OCI-LY3 (cell line): ENCODE measurements around the gene GRIK2.

Source experiments
- H2AFZ ChIP-seq: fragments of 200-600, 300-600 bp; shearing (Covaris generic); 2 replicates; pipeline ENCODE4 v1.6.0; 2014; ENCODE audit warnings: antibody characterized with exemption, low read depth, low read length
- H3K27ac ChIP-seq: fragments of 200-600, 300-600 bp; sonication (generic); 2 replicates; pipeline ENCODE4 v1.5.1; 2014; ENCODE audit warnings: mild to moderate bottlenecking, low read length, moderate library complexity, mixed read lengths
- H3K27me3 ChIP-seq: fragments of 200-600, 300-600 bp; sonication (generic); 2 replicates; pipeline ENCODE4 v1.6.1; 2014; ENCODE audit warnings: low read depth, low read length, mixed read lengths
- H3K36me3 ChIP-seq: fragments of 200-600, 300-600 bp; sonication (generic); replicated peaks from 2 replicates; pipeline ENCODE3; 2014; ENCODE audit warnings: low read depth, low read length, mixed read lengths
- H3K4me1 ChIP-seq: fragments of 300-600, 200-600 bp; sonication (generic); 2 replicates; pipeline ENCODE4 v1.6.1; 2014; ENCODE audit warnings: low read length, mixed read lengths
- H3K4me2 ChIP-seq: fragments of 200-600, 300-600 bp; sonication (generic); 2 replicates; pipeline ENCODE4 v1.6.1; 2014; ENCODE audit warnings: low read length, mixed read lengths
- H3K4me3 ChIP-seq: fragments of 300-600, 200-600 bp; sonication (generic); 2 replicates; pipeline ENCODE4 v1.5.1; 2014; ENCODE audit warnings: antibody characterized with exemption, mild to moderate bottlenecking, low read length, moderate library complexity
- H3K79me2 ChIP-seq: fragments of 300-600, 200-600 bp; shearing (Covaris generic); 2 replicates; pipeline ENCODE4 v1.6.1; 2014; ENCODE audit warnings: mild to moderate bottlenecking, low read length, mixed read lengths
- H3K9ac ChIP-seq: fragments of 300-600, 200-600 bp; shearing (Covaris generic); 2 replicates; pipeline ENCODE4 v1.6.0; 2014; ENCODE audit warnings: mild to moderate bottlenecking, low read length, moderate library complexity
- H3K9me3 ChIP-seq: fragments of 200-600, 300-600 bp; shearing (Covaris generic); 2 replicates; pipeline ENCODE4 v1.6.1; 2014; ENCODE audit warnings: low read length, mixed read lengths; ENCODE audit not compliant: insufficient read depth
- H4K20me1 ChIP-seq: fragments of 200-600, 300-600 bp; sonication (generic); 2 replicates; pipeline ENCODE4 v1.6.1; 2016; ENCODE audit warnings: low read length, mixed read lengths; ENCODE audit not compliant: insufficient read depth
- EZH2phosphoT487 ChIP-seq: fragments of 200-600 bp; shearing (Covaris generic); IDR thresholded peaks from 2 replicates; pipeline ENCODE4 v1.6.1; 2018; ENCODE audit warnings: antibody characterized with exemption, mixed run types, low read depth
- TF ChIP-seq, protein P1 (sequence below): fragments of 200-600, 300-600 bp; sonication (generic); IDR thresholded peaks from 2 replicates; pipeline ENCODE4 v1.5.1; 2014; ENCODE audit warnings: antibody characterized with exemption, low read length, low read depth

Gene GRIK2

DNA sequence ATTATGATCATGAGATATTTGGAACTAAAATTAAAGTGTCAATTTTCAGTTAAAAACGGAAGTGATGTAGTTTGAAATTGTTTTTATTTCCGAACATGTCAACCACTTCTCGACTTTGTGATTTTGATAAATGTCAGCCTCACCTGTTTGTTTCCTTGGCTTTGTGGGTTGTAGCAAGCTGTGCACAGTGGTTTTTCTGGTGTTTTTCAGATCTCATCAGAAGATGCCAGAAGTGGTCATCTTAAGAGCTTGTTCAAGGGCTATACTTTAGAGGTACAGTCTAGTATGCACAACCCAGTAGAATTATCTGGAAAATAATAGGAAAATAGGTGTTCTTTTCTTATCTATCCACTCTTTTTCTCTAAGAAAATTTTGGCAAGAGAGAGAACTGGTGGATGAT lies 134.0 kb downstream of the GRIK2 start:
- no peak overlapping the region for H2AFZ ChIP-seq
- H3K27ac ChIP-seq: no peak overlapping the region
- H3K4me3 ChIP-seq: no peak overlapping the region
- no peaks in the 10 kb centered on the region for H3K79me2 ChIP-seq
- H3K9me3 ChIP-seq: no peaks in the 10 kb centered on the region
- H4K20me1 ChIP-seq: no peaks in the 10 kb centered on the region
- no peaks in the 10 kb centered on the region for H3K4me1 ChIP-seq
- TF ChIP-seq EZH2phosphoT487: no peak
- TF ChIP-seq, protein P1, sequence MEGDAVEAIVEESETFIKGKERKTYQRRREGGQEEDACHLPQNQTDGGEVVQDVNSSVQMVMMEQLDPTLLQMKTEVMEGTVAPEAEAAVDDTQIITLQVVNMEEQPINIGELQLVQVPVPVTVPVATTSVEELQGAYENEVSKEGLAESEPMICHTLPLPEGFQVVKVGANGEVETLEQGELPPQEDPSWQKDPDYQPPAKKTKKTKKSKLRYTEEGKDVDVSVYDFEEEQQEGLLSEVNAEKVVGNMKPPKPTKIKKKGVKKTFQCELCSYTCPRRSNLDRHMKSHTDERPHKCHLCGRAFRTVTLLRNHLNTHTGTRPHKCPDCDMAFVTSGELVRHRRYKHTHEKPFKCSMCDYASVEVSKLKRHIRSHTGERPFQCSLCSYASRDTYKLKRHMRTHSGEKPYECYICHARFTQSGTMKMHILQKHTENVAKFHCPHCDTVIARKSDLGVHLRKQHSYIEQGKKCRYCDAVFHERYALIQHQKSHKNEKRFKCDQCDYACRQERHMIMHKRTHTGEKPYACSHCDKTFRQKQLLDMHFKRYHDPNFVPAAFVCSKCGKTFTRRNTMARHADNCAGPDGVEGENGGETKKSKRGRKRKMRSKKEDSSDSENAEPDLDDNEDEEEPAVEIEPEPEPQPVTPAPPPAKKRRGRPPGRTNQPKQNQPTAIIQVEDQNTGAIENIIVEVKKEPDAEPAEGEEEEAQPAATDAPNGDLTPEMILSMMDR: no peak
- H3K9ac ChIP-seq: no peak overlapping the region
- no peaks in the 10 kb centered on the region for H3K36me3 ChIP-seq
- no peaks in the 10 kb centered on the region for H3K27me3 ChIP-seq
- no peak overlapping the region for H3K4me2 ChIP-seq

DNA sequence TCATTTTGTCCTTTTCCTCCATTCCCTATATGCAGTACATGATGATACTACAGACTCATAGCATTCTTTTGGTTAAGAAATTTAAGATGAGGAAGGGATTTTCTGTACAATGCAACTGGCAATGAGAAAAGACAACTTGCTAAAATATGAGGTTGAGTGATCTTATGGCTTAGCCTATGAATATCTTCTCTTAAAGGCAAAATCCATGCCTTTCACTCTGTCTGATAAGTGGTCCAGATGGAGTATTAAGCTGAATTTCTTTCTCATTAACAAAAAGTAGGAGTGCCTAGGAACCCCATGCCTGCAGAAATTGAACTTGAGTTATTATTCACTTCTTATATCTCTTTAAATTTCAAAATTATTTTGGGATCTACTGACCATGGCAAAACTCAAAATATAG lies 135.3 kb downstream of the GRIK2 start:
- no peak overlapping the region for H3K4me2 ChIP-seq
- TF ChIP-seq, protein P1: no peak
- no peak for TF ChIP-seq EZH2phosphoT487

DNA sequence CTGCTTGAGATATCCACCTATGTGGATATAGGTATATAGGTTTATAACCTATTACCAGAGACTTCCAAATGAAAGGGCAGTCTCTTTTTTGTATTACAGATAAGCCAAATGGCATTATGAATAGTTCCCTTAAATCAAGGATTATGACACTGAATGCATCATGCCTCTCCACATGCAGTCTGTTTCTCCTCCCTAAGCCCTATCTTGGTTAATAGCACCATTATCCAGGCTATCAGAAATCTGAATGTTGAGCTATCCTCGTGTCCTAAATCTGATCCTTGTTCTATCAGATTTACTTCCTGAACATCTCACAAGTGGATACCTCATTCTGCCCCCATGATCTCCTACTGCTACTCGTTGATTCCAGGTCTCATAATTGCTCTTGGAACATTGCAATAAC lies 138.0 kb downstream of the GRIK2 start:
- Histone ChIP-seq H2AFZ (no peak overlapping the region), H3K27ac (no peak overlapping the region), H3K9me3 (no peaks in the 10 kb centered on the region), H3K79me2 (no peaks in the 10 kb centered on the region), H3K4me1 (no peaks in the 10 kb centered on the region), H3K9ac (no peak overlapping the region), H3K4me3 (no peak overlapping the region), H3K36me3 (no peaks in the 10 kb centered on the region), H4K20me1 (no peaks in the 10 kb centered on the region), H3K27me3 (no peaks in the 10 kb centered on the region), H3K4me2 (no peak overlapping the region)
- no peak for TF ChIP-seq EZH2phosphoT487

More for the DNA sequence above, 135.3 kb downstream of the GRIK2 start:
- Histone ChIP-seq H4K20me1 (no peaks in the 10 kb centered on the region), H3K4me3 (no peak overlapping the region), H3K79me2 (no peaks in the 10 kb centered on the region), H3K36me3 (no peaks in the 10 kb centered on the region), H3K27ac (no peak overlapping the region), H2AFZ (no peak overlapping the region), H3K9me3 (no peaks in the 10 kb centered on the region), H3K27me3 (no peaks in the 10 kb centered on the region), H3K4me1 (no peaks in the 10 kb centered on the region), H3K9ac (no peak overlapping the region)

DNA sequence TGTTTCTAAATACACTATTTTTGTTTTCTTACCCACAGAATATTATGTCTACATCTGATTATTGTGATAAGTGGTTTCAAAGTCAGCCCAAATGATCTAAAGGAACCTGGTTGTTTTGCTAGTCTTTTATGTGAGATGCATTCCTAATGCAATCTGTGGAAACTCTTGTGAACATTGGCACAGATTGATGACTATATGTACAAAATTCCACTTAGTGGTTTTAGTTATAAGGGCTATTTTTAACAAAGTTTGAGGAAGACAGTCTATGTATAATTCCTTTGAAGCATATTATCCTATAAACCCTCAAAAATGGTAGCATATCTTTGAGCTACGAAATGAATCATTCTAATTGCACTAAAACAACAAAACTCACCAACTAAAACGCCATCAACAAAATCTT lies 140.9 kb downstream of the GRIK2 start:
- H3K36me3 ChIP-seq: no peaks in the 10 kb centered on the region
- H3K4me1 ChIP-seq: no peaks in the 10 kb centered on the region
- no peak overlapping the region for H2AFZ ChIP-seq
- no peak overlapping the region for H3K9ac ChIP-seq
- TF ChIP-seq EZH2phosphoT487: no peak
- TF ChIP-seq, protein P1: no peak
- no peaks in the 10 kb centered on the region for H3K9me3 ChIP-seq
- H3K27me3 ChIP-seq: no peaks in the 10 kb centered on the region
- H3K4me3 ChIP-seq: no peak overlapping the region
- H3K4me2 ChIP-seq: no peak overlapping the region
- H3K79me2 ChIP-seq: no peaks in the 10 kb centered on the region
- no peaks in the 10 kb centered on the region for H4K20me1 ChIP-seq
- H3K27ac ChIP-seq: no peak overlapping the region

DNA sequence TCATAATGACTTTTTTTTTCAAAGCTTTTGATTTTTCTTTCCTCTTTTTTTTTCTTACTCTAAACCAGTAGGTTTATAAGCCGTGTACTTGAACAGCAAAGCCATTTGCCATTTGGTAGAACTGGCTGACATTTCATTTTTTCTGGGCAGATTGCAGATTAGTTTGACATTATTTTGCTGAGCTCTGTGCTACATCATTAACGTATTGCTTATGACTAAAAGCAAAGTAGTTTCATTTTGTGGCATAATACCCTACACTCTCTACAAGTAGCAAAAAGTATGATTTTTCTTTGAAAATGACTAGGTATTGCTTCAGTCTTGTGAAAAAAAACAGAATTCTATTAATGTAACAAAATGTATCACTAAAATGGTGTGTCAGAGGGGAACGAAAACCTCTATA lies 141.3 kb downstream of the GRIK2 start:
- H3K27ac ChIP-seq: no peak overlapping the region
- H3K4me1 ChIP-seq: no peaks in the 10 kb centered on the region
- no peaks in the 10 kb centered on the region for H3K9me3 ChIP-seq
- H4K20me1 ChIP-seq: no peaks in the 10 kb centered on the region
- TF ChIP-seq, protein P1: no peak
- no peak for TF ChIP-seq EZH2phosphoT487
- H3K4me3 ChIP-seq: no peak overlapping the region
- H3K36me3 ChIP-seq: no peaks in the 10 kb centered on the region
- no peaks in the 10 kb centered on the region for H3K79me2 ChIP-seq
- no peaks in the 10 kb centered on the region for H3K27me3 ChIP-seq
- no peak overlapping the region for H3K9ac ChIP-seq
- no peak overlapping the region for H3K4me2 ChIP-seq
- no peak overlapping the region for H2AFZ ChIP-seq
